K562 (cell line): Measurements from ENCODE around the gene RABL6. TPM values are rescaled to one million over a fixed set of nuclear protein-coding genes. Genes with fewer than 3 reads are reported as not detected.
A peak's percentile ranks its signal among the peaks of the same experiment; 100 is the strongest.

Experiments
- ARNT ChIP-seq, 2 experiments: fragments of 450-650 bp; IDR thresholded peaks; 2 replicates each; pipeline ENCODE4 v1.6.1; 2016; ENCODE audit warnings: mild to moderate bottlenecking in 1 of 2
- polyA plus RNA-seq, 8 experiments: library from polyadenylated mRNA; depleted of rRNA in 4 of 8; stranded (reverse) in 5 of 8; unstranded in 3 of 8; fragments of >200 nt; fragmentation: Nextera tagmentation in 2 of 8; fragmentation: Illumina TruSeq in 1 of 8; extraction: Ambion mirVana in 2 of 8; extraction: Trizol in 1 of 8; gene quantifications; 2 replicates each; pipeline versions ENCODE4 v1.2.1 to v1.2.3, GENCODE V29; 2011 to 2014; ENCODE audit warnings: inconsistent platforms in 1 of 8, missing spikeins in 1 of 8
- total RNA-seq, 7 experiments: library from RNA; depleted of rRNA in 6 of 7; stranded (reverse); fragments of >200 nt in 6 of 7; fragmentation: Illumina TruSeq in 2 of 7; extraction: Trizol in 2 of 7; gene quantifications; 2 replicates each; pipeline versions ENCODE4 v1.2.1 to v1.2.3, GENCODE V29; 2011 to 2021; ENCODE audit warnings: low replicate concordance in 1 of 7
- TF ChIP-seq, protein P1 (sequence below): fragments of 450-650 bp; IDR thresholded peaks from 2 replicates; pipeline ENCODE4 v1.6.1; 2016; ENCODE audit warnings: mild to moderate bottlenecking, moderate library complexity

The RABL6 gene
- total and polyA plus RNA-seq, 9 of the 15 experiments (the other 6 are each of a cell fraction or from before 2014, with no cell fraction given): 5.6 to 181 (median 84.5) TPM

DNA sequence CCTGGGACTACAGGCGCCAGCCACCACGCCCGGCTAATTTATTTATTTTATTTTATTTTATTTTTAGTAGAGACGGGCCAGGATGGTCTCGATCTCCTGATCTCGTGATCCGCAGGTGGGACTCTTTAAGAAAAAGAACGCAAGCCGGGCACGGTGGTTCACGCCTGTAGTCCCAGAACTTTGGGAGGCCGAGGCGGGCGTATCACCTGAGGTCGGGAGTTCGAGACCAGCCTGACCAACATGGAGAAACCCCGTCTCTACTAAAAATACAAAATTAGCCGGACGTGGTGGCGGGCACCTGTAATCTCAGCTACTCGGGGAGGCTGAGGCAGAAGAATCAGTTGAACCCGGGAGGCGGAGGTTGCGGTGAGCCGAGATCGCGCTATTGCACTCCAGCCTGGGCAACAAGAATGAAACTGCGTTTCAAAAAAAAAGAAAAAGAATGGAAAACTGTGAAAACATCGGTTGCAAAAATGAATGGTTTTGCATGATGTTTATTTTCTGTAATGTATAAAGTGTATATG lies 59.2 kb downstream of the RABL6 start (continued):
- TF ChIP-seq, protein P1, sequence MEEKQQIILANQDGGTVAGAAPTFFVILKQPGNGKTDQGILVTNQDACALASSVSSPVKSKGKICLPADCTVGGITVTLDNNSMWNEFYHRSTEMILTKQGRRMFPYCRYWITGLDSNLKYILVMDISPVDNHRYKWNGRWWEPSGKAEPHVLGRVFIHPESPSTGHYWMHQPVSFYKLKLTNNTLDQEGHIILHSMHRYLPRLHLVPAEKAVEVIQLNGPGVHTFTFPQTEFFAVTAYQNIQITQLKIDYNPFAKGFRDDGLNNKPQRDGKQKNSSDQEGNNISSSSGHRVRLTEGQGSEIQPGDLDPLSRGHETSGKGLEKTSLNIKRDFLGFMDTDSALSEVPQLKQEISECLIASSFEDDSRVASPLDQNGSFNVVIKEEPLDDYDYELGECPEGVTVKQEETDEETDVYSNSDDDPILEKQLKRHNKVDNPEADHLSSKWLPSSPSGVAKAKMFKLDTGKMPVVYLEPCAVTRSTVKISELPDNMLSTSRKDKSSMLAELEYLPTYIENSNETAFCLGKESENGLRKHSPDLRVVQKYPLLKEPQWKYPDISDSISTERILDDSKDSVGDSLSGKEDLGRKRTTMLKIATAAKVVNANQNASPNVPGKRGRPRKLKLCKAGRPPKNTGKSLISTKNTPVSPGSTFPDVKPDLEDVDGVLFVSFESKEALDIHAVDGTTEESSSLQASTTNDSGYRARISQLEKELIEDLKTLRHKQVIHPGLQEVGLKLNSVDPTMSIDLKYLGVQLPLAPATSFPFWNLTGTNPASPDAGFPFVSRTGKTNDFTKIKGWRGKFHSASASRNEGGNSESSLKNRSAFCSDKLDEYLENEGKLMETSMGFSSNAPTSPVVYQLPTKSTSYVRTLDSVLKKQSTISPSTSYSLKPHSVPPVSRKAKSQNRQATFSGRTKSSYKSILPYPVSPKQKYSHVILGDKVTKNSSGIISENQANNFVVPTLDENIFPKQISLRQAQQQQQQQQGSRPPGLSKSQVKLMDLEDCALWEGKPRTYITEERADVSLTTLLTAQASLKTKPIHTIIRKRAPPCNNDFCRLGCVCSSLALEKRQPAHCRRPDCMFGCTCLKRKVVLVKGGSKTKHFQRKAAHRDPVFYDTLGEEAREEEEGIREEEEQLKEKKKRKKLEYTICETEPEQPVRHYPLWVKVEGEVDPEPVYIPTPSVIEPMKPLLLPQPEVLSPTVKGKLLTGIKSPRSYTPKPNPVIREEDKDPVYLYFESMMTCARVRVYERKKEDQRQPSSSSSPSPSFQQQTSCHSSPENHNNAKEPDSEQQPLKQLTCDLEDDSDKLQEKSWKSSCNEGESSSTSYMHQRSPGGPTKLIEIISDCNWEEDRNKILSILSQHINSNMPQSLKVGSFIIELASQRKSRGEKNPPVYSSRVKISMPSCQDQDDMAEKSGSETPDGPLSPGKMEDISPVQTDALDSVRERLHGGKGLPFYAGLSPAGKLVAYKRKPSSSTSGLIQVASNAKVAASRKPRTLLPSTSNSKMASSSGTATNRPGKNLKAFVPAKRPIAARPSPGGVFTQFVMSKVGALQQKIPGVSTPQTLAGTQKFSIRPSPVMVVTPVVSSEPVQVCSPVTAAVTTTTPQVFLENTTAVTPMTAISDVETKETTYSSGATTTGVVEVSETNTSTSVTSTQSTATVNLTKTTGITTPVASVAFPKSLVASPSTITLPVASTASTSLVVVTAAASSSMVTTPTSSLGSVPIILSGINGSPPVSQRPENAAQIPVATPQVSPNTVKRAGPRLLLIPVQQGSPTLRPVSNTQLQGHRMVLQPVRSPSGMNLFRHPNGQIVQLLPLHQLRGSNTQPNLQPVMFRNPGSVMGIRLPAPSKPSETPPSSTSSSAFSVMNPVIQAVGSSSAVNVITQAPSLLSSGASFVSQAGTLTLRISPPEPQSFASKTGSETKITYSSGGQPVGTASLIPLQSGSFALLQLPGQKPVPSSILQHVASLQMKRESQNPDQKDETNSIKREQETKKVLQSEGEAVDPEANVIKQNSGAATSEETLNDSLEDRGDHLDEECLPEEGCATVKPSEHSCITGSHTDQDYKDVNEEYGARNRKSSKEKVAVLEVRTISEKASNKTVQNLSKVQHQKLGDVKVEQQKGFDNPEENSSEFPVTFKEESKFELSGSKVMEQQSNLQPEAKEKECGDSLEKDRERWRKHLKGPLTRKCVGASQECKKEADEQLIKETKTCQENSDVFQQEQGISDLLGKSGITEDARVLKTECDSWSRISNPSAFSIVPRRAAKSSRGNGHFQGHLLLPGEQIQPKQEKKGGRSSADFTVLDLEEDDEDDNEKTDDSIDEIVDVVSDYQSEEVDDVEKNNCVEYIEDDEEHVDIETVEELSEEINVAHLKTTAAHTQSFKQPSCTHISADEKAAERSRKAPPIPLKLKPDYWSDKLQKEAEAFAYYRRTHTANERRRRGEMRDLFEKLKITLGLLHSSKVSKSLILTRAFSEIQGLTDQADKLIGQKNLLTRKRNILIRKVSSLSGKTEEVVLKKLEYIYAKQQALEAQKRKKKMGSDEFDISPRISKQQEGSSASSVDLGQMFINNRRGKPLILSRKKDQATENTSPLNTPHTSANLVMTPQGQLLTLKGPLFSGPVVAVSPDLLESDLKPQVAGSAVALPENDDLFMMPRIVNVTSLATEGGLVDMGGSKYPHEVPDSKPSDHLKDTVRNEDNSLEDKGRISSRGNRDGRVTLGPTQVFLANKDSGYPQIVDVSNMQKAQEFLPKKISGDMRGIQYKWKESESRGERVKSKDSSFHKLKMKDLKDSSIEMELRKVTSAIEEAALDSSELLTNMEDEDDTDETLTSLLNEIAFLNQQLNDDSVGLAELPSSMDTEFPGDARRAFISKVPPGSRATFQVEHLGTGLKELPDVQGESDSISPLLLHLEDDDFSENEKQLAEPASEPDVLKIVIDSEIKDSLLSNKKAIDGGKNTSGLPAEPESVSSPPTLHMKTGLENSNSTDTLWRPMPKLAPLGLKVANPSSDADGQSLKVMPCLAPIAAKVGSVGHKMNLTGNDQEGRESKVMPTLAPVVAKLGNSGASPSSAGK: peak; percentile 56
- TF ChIP-seq ARNT (IDR thresholded peaks at IDR 0.05): peak in 1 of 2 experiments; percentile 44; a peak in 1 of 4 replicates
